H9 (cell line): ENCODE measurements around the gene ZFTA. TPM values are rescaled to one million over a fixed set of nuclear protein-coding genes. Genes with fewer than 3 reads are reported as not detected.

Experiments used
- DNase-seq: peaks from one replicate; pipeline ENCODE4 v3.0.0-alpha.2; 2017
- H2AFZ ChIP-seq: one replicate; pipeline ENCODE4 v1.6.1; 2013; ENCODE audit warnings: mild to moderate bottlenecking, low read length, control low read depth, moderate library complexity
- H2AK5ac ChIP-seq: 2 replicates; pipeline ENCODE4 v1.6.1; 2013; ENCODE audit warnings: low read length, control low read depth, mixed read lengths; ENCODE audit not compliant: insufficient read length
- H2BK120ac ChIP-seq: one replicate; pipeline ENCODE4 v1.6.1; 2013; ENCODE audit warnings: low read depth, mild to moderate bottlenecking, low read length, control low read depth, inconsistent platforms; ENCODE audit not compliant: poor library complexity, severe bottlenecking
- H2BK12ac ChIP-seq: 2 replicates; pipeline ENCODE4 v1.6.1; 2013; ENCODE audit warnings: low read length, control low read depth, mixed read lengths, low read depth; ENCODE audit not compliant: insufficient read length
- H2BK15ac ChIP-seq: 2 replicates; pipeline ENCODE4 v1.6.1; 2013; ENCODE audit warnings: low read depth, low read length, control low read depth
- H2BK20ac ChIP-seq: one replicate; pipeline ENCODE4 v1.6.1; 2013; ENCODE audit warnings: low read depth, mild to moderate bottlenecking, low read length, control low read depth, inconsistent platforms; ENCODE audit not compliant: poor library complexity, severe bottlenecking
- H2BK5ac ChIP-seq: 2 replicates; pipeline ENCODE4 v1.6.1; 2013; ENCODE audit warnings: low read length, control low read depth, mixed read lengths; ENCODE audit not compliant: insufficient read length
- H3K14ac ChIP-seq: 2 replicates; pipeline ENCODE4 v1.6.1; 2013; ENCODE audit warnings: low read length, control low read depth; ENCODE audit not compliant: insufficient read depth
- H3K18ac ChIP-seq: 2 replicates; pipeline ENCODE4 v1.6.1; 2013; ENCODE audit warnings: low read depth, mild to moderate bottlenecking, mixed read lengths, low read length, control low read depth; ENCODE audit not compliant: insufficient read length
- H3K23ac ChIP-seq: 2 replicates; pipeline ENCODE4 v1.6.1; 2013; ENCODE audit warnings: low read length, control low read depth, mixed read lengths, low read depth; ENCODE audit not compliant: insufficient read length
- H3K23me2 ChIP-seq: 2 replicates; pipeline ENCODE4 v1.6.1; 2013; ENCODE audit warnings: low read depth, mild to moderate bottlenecking, mixed read lengths, low read length, control low read depth; ENCODE audit not compliant: insufficient read length, poor library complexity, severe bottlenecking
- H3K27ac ChIP-seq: 2 replicates; pipeline ENCODE4 v1.5.1; 2013; ENCODE audit warnings: low read length, control low read depth, mixed read lengths, low read depth; ENCODE audit not compliant: insufficient read length
- H3K27me3 ChIP-seq: 2 replicates; pipeline ENCODE4 v1.6.1; 2013; ENCODE audit warnings: low read length, control low read depth, inconsistent platforms; ENCODE audit not compliant: insufficient read depth
- H3K4ac ChIP-seq: 2 replicates; pipeline ENCODE4 v1.6.1; 2013; ENCODE audit warnings: low read depth, mild to moderate bottlenecking, control low read depth, inconsistent platforms, low read length, moderate library complexity
- H3K4me1 ChIP-seq: 2 replicates; pipeline ENCODE4 v1.6.1; 2013; ENCODE audit warnings: low read length, control low read depth, inconsistent platforms; ENCODE audit not compliant: insufficient read depth
- H3K4me2 ChIP-seq: 2 replicates; pipeline ENCODE4 v1.6.1; 2013; ENCODE audit warnings: low read length, control low read depth, mixed read lengths; ENCODE audit not compliant: insufficient read length, insufficient read depth
- H3K56ac ChIP-seq: 2 replicates; pipeline ENCODE4 v1.6.1; 2013; ENCODE audit warnings: low read depth, mild to moderate bottlenecking, mixed read lengths, low read length, control low read depth; ENCODE audit not compliant: insufficient read length
- H3K79me1 ChIP-seq: 2 replicates; pipeline ENCODE4 v1.6.1; 2013; ENCODE audit warnings: low read depth, mild to moderate bottlenecking, moderate library complexity, low read length, control low read depth, inconsistent platforms; ENCODE audit not compliant: insufficient read depth, poor library complexity, severe bottlenecking
- H3K79me2 ChIP-seq: 2 replicates; pipeline ENCODE4 v1.6.1; 2013; ENCODE audit warnings: low read length, control low read depth, inconsistent platforms; ENCODE audit not compliant: insufficient read depth
- H3K9ac ChIP-seq: 2 replicates; pipeline ENCODE4 v1.6.1; 2013; ENCODE audit warnings: low read length, control low read depth, mixed read lengths; ENCODE audit not compliant: insufficient read length; ENCODE audit errors: extremely low read depth
- H3K9me3 ChIP-seq: one replicate; pipeline ENCODE4 v1.6.1; 2013; ENCODE audit warnings: low read depth, low read length, inconsistent platforms; ENCODE audit not compliant: control insufficient read depth
- H3T11ph ChIP-seq: one replicate; pipeline ENCODE4 v1.6.1; 2013; ENCODE audit warnings: mild to moderate bottlenecking, low read length, control low read depth, inconsistent platforms
- H4K20me1 ChIP-seq: one replicate; pipeline ENCODE4 v1.6.1; 2013; ENCODE audit not compliant: control insufficient read depth, insufficient read length, insufficient read depth
- H4K5ac ChIP-seq: 2 replicates; pipeline ENCODE4 v1.6.1; 2013; ENCODE audit warnings: low read depth, mild to moderate bottlenecking, mixed read lengths, low read length, control low read depth; ENCODE audit not compliant: insufficient read length
- H4K8ac ChIP-seq: replicated peaks from 2 replicates; pipeline ENCODE4 v1.6.1; 2013; ENCODE audit warnings: low read length, control low read depth, mixed read lengths, low read depth; ENCODE audit not compliant: insufficient read length
- H4K91ac ChIP-seq: 2 replicates; pipeline ENCODE4 v1.6.1; 2013; ENCODE audit warnings: low read depth, mild to moderate bottlenecking, moderate library complexity, mixed read lengths, low read length, control low read depth; ENCODE audit not compliant: insufficient read length
- H3K27ac Mint-ChIP-seq, 3 experiments: 2 replicates in 2 of 3; 3 replicates in 1 of 3; pipeline ENCODE4 v1.8.0; 2020 to 2021; ENCODE audit warnings: mixed read lengths in 3 of 3, mild to moderate bottlenecking in 1 of 3, moderate library complexity in 1 of 3
- H3K27me3 Mint-ChIP-seq: 2 replicates; pipeline ENCODE4 v1.8.0; 2021; ENCODE audit warnings: low read depth, mild to moderate bottlenecking, moderate library complexity, mixed read lengths
- H3K36me3 Mint-ChIP-seq, 3 experiments: 2 replicates in 2 of 3; 3 replicates in 1 of 3; pipeline ENCODE4 v1.8.0; 2020 to 2021; ENCODE audit warnings: low read depth in 3 of 3, mixed read lengths in 3 of 3; ENCODE audit not compliant: insufficient read depth in 1 of 3
- H3K4me1 Mint-ChIP-seq, 2 experiments: 2 replicates each; pipeline ENCODE4 v1.8.0; 2020; ENCODE audit warnings: mixed read lengths in 2 of 2
- H3K4me3 Mint-ChIP-seq, 2 experiments: 2 replicates in 1 of 2; 3 replicates in 1 of 2; pipeline ENCODE4 v1.8.0; 2020 to 2021; ENCODE audit warnings: mild to moderate bottlenecking in 2 of 2, mixed read lengths in 2 of 2, moderate library complexity in 1 of 2
- H3K9me3 Mint-ChIP-seq, 2 experiments: 2 replicates in 1 of 2; 3 replicates in 1 of 2; pipeline ENCODE4 v1.8.0; 2020; ENCODE audit warnings: mild to moderate bottlenecking in 2 of 2, mixed read lengths in 2 of 2, moderate library complexity in 1 of 2
- CTCF ChIP-seq: fragments of 200-600 bp; sonication (generic); conservative IDR thresholded peaks from 3 replicates; pipeline ENCODE4 v1.8.0; 2021; ENCODE audit warnings: antibody characterized with exemption, mild to moderate bottlenecking
- WGBS: extraction: QIAGEN DNeasy Blood & Tissue Kit; methylation state at CpG from one replicate; pipeline ENCODE4 v1.1.7; 2013; ENCODE audit warnings: missing lambda C conversion rate, low lambda C conversion rate, mixed read lengths; ENCODE audit not compliant: insufficient read length; ENCODE audit errors: extremely low coverage; 5-methylcytosine and 5-hydroxymethylcytosine counted together
- total RNA-seq: library from RNA; stranded (reverse); gene quantifications from 2 replicates; pipeline ENCODE4 v1.2.1, GENCODE V29; 2021

The ZFTA gene
- total RNA-seq, 1 experiment from 2014 or later, result 48.2 TPM

- Mint-ChIP-seq H3K9me3 (0 out of 5 replicates have a peak, but pooled peaks cover 0 to 2% of the 10 kb centered on the region in 2 experiments), H3K4me1 (peaks cover 32 to 41% of the 10 kb centered on the region in 2 experiments), H3K27me3 (no peaks in the 10 kb centered on the region; the same call in 1 of the 2 replicates), H3K36me3 (peaks cover 4 to 65% (median 35%) of the 10 kb centered on the region in 3 experiments), H3K4me3 (peak overlapping the region; percentile 92 to 95), H3K27ac (peak overlapping the region; percentile 87 to 97 (median 88); a peak in 5 of 7 replicates)
- Histone ChIP-seq H3K9me3 (no peaks in the 10 kb centered on the region), H4K8ac (no peak overlapping the region), H2AK5ac (no peak overlapping the region), H3K23me2 (peaks cover 19% of the 10 kb centered on the region), H3K27me3 (no peaks in the 10 kb centered on the region), H3K79me1 (peaks cover 2% of the 10 kb centered on the region), H3K18ac (no peak overlapping the region), H4K20me1 (no peaks in the 10 kb centered on the region), H3K14ac (no peak overlapping the region), H3K23ac (no peak overlapping the region), H3K27ac (peak overlapping the region; percentile 29), H3K56ac (no peak overlapping the region), H2BK20ac (no peak overlapping the region), H2AFZ (no peak overlapping the region), H3K9ac (peak overlapping the region; percentile 45), H3K4me1 (no peaks in the 10 kb centered on the region; the same call in 1 of the 2 replicates), H3K79me2 (0 out of 2 replicates have a peak, but pooled peaks cover 3% of the 10 kb centered on the region), H3K4me2 (peak overlapping the region; percentile 87), H2BK120ac (no peak overlapping the region), H2BK15ac (no peak overlapping the region), H3K4ac (no peak overlapping the region), H4K5ac (no peak overlapping the region), H3T11ph (no peak overlapping the region), H2BK12ac (no peak overlapping the region), H2BK5ac (no peak overlapping the region), H4K91ac (no peak overlapping the region)
- WGBS, result no CpG with 5 or more reads among the region's 10 CpGs
- peak; percentile 80 for DNase-seq
- TF ChIP-seq CTCF, result no peak
Observed at GRCh38 chr11:63761188-63761587, 7.4 kb downstream of the ZFTA start.
